Fibroblast of lung (primary cell): ENCODE results near the gene POU4F3.

Experiments used
- EZH2 ChIP-seq: IDR thresholded peaks from 2 replicates; pipeline ENCODE4 v1.5.1; 2012; ENCODE audit warnings: low read length, control low read depth, mild to moderate bottlenecking; ENCODE audit errors: missing control alignments
- TF ChIP-seq, protein P1 (sequence below), 2 donors: IDR thresholded peaks in 1 of 2; conservative IDR thresholded peaks in 1 of 2; 1 replicate in 1 of 2; 2 replicates in 1 of 2; pipeline ENCODE4 v1.5.1; 2011 to 2012; ENCODE audit warnings: low read length in 2 of 2, control low read depth in 1 of 2, inconsistent platforms in 1 of 2, low read depth in 1 of 2, mild to moderate bottlenecking in 1 of 2

- TF ChIP-seq, protein P1, sequence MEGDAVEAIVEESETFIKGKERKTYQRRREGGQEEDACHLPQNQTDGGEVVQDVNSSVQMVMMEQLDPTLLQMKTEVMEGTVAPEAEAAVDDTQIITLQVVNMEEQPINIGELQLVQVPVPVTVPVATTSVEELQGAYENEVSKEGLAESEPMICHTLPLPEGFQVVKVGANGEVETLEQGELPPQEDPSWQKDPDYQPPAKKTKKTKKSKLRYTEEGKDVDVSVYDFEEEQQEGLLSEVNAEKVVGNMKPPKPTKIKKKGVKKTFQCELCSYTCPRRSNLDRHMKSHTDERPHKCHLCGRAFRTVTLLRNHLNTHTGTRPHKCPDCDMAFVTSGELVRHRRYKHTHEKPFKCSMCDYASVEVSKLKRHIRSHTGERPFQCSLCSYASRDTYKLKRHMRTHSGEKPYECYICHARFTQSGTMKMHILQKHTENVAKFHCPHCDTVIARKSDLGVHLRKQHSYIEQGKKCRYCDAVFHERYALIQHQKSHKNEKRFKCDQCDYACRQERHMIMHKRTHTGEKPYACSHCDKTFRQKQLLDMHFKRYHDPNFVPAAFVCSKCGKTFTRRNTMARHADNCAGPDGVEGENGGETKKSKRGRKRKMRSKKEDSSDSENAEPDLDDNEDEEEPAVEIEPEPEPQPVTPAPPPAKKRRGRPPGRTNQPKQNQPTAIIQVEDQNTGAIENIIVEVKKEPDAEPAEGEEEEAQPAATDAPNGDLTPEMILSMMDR (conservative IDR thresholded peaks at IDR 0.05 in 1 of 2, IDR thresholded peaks at IDR 0.05 in 1 of 2; ENCODE audit: low read depth in 1 of 2, low read length in 2 of 2), result no peak
- TF ChIP-seq EZH2, result no peak
Observed at GRCh38 chr5:146340260-146341081, 1.8 kb downstream of the POU4F3 start.
